ENCODE results near the gene TCHP.
"Not testable (repeated sequence)": the region's sequence is repeated elsewhere in the genome, so short reads cannot be mapped to it uniquely, and the experiment has no call there.

The TCHP gene

DNA sequence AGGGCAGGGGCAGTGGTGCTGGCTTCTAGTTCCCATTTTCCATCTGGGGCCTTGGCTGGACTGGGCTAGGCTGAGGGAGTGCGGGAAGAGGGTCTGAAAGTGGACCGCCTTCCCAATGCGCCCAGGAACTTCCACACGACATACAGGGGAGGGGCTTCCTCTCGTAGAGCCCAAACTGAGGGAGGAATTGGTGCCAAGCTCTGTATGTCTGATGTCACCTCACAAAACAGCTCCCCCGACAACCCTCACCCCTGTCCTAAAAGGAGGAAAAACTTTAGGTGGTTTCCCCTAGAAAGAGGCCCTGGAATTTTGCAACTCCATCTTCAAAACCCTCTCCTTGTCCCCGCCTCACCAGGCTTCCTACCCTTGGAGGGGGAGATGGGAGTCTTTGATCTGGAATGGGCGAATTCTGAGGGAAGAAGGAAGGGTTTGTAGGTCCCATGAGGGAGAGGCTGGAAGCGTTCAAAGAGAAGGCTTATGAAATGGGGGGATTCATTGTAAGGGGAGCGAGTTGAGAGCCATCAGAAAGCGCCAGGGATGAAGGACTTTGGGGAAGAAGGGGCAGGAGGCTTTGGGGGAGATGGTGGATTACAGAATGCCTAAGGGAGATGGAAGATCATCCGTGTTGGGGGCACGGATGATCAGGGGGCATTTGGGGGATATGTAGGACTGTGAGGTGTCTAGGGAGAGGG lies 20.6 kb upstream of the TCHP start:
- no peak for DNase-seq

DNA sequence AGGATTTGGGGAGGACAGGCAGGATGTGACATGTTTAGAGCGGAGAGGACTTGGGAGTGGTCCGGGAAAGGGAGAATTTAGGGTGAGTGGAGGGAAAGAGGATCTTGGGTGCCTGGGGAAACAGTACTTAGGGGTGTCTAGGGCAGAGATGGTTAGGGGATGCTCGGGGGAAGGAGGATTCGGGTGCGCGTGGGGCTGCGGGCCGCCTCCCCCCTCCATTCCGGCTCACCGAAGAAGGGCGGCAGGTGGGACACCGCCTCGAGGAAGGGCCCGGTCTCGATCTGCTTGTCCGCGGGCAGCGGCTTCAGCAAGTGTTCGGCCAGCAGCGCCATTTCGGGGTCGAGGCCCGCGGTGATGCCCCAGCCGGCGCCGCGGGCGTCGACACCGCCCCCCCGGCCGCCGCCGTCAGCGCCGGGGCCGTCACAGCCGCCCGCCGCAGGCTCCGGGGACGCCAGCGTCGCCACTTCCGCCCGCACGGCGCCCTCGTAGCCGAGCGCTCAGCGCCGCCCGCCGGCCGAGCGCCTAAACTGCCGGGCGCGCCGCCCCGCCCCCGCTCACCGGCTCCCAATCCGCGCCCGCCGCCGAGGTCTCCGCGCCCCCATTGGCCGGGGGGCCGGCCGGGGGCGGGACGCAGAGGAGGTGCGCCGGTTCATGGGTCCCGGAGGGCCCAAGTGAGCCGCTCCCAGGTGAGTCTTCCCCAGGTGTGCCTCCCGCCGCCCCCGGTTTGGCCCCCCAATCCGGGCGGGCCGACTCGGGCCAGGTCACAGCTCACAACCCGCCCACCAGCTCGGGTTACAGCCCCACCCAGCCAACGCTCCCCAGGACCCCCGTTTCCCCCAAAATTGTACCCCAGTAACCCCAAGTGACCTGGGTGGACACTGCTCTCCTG lies 19.8 kb upstream of the TCHP start, which contains the start of gene GLTP:
GLTP (minus strand) TSS at position 499 of the 889 bp plus-strand sequence; CDS start at position 332, 167 bp downstream.
- DNase-seq = peak; percentile 93

DNA sequence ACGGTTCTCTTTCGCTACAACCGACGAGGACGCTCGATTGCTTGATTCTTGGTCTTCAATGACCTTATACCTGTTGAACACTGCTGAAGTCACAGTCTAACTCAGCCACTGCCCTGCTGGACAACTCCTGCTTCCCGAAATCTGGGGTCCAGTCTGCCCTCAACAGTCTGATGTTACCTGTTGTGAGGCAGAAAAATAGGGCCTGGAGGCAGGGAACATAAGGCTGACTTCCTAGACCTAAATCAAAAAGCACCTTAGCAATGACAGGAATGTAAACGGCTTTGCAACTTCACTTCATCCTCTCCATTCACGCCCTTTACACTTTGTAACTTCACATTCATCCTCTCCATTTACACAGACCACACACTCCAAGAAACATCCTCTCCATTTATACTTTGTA lies 19.1 kb upstream of the TCHP start:
- no peak for DNase-seq

DNA sequence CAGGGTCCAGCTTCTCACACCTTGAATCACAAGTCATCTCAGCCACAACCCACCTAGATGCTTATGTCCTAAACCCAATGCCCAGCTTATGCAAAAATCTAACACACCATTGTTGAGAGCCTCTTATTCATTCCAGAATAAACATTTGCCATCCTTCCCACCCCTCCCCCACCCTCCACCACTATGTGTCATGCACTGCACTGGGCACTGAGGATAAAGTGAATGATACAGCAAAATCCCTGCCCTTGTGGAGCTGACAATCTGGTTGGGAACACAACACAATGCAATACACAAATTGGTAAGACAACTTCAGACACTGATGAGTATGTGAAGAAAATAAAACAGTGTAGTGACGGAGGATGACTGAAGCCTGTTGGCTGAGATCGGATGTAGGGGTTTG lies 18.3 kb upstream of the TCHP start:
- no peak for DNase-seq

DNA sequence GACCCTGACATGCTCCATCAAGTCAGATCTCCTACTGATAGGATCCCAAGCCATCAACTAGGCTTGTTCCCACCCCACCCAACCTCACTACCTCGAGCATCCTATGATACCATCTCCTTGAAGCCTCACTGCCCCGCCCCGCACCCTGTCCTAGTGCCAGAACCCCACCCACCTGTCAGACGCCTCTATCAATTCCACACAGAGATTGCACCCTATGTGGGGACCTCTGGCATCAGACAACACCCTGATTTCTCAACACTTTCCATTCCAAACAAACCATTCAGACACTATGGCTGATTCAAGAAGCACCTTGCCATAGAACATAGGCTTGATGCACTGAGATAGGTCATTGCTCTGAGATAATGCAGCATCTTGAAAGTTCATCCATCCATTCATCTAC lies 16.6 kb upstream of the TCHP start:
- no peak for DNase-seq

DNA sequence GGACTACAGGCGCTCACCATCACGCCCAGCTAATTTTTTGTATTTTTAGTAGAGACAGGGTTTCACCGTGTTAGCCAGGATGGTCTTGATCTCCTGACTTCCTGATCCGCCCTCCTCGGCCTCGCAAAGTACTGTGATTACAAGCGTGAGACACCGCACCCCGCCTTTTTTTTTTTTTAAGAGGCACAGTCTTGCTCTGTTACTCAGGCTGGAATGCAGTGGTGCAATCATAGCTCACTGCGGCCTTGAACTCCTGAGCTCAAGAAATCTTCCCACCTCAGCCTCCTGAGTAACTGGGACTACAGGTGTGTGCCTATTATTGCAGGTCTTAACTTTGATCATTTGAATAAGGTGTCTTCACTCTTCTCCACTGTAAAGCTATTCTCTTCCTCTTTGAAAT lies 14.5 kb upstream of the TCHP start:
- no peak for DNase-seq

DNA sequence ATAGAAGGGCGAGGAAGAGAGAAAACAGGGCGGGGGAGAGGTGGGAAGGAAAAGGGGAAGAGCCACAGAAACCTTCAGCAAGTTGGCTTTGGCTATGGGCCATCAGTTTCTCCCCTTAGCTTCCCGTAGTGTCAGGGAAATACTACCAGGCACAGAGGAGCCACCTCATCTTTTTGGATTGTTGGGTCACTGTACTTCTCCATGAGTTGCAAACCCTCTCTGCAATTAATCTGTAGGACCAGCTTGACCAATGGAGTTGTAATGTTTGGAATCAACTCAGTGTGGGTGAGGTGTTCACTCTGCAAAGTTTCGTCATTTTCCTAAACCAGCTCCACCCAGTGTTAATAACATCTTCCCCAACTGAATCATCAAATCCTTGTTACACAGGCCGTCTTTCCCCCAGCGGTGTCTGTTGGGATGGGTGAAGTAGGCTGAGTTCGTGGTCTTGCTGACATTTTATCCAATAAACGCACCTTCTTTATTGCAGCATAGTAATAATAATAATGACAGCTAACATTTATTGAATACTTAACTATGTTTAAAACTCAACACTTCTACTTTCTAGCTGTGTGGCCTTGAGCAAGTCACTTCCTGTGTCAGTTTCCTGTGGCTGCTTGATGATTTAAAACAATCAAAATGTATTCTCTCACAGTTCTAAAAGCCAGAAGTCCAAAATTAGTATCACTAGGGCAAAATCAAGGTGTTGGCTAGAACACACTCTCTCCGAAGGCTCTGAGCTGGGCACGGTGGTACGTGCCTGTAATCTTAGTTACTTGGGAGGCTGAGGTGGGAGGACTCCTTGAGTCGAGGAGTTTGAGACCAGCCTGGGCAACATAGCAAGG lies 11.7 kb upstream of the TCHP start:
- DNase-seq = peak; percentile 77

DNA sequence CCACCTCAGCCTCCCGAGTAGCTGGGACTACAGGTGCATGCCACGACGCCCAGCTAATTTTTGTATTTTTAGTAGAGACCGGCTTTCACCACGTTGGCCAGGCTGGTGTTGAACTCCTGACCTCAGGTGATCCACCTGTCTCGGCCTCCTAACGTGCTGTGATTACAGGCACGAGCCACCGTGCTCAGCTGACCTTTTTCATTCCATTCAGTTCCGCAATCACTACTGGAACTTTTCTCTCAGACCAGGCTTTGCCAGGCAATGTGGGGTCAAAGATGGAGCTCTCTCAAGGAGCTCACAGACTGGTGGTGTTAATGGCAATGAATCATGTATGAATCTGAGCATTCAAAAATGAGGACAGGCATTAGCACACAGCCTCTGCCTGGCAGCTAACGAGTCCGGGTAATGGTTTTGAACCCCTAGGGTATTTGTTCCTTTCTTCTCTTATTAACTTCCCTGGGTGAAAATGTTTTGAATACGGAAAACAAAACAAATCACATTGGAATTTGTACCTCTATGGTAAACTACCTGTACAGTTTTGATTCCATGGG lies 9.4 kb upstream of the TCHP start:
- no peak for DNase-seq

DNA sequence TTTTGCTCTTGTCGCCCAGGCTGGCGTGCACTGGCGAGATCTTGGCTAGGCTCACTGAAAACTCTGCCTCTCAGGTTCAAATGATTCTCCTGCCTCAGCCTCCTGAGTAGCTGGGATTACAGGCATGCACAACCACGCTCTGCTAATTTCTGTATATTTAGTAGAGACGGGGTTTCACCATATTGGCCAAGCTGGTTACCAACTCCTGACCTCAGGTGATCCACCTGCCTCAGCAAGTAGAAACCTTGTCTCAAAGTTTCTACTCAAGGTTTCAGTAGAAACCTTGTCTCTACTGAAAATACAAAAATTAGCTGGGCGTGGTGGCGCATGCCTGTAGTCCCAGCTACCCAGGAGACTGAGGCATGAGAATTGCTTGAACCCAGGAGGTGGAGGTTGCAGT lies 8.3 kb upstream of the TCHP start:
- not testable (repeated sequence) for DNase-seq

DNA sequence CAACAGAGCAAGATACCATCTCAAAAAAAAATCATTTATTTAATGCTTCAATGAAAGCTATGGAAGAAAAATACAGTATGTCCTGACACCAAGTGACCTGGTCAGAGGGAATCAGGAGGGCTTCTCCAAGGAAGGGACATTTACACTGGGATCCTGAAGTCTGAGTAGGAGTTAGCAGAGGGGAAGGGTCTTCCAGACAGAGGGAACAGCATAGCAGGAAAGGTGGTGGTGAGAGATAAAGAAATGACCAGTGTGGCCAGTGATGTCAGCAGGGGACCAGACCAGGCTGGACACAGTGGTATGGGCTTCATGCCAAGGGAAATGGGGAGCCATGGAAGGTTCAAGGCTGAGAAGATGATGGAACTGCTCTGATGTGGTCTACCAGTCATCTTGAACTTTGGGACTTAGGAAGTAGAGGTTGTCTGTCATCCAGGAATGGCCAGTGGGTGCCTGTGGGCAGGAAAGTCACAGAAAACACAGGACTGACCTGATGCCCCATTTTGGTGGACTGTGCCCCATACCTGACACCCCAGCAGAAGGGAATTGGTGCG lies 7.8 kb upstream of the TCHP start:
- no peak for DNase-seq

DNA sequence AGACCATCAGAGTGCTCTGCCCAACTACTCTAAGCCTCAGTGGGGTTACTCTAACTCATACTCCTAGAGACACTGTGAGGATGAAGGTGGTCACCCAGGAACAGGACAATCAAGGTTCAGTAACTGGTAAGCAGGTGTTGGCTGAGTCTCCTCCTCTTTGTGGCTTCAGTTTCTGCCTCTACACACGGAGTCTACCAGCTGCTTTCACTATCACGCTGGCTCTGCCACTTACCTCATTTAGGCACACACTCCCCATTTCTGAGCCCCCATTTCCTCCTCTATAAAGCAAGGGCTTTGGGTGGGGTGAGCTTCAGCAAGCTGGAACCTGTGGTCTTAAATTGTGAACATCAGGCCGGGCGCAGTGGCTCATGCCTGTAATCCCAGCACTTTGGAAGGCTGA lies 7.3 kb upstream of the TCHP start:
- DNase-seq = peak; percentile 35

DNA sequence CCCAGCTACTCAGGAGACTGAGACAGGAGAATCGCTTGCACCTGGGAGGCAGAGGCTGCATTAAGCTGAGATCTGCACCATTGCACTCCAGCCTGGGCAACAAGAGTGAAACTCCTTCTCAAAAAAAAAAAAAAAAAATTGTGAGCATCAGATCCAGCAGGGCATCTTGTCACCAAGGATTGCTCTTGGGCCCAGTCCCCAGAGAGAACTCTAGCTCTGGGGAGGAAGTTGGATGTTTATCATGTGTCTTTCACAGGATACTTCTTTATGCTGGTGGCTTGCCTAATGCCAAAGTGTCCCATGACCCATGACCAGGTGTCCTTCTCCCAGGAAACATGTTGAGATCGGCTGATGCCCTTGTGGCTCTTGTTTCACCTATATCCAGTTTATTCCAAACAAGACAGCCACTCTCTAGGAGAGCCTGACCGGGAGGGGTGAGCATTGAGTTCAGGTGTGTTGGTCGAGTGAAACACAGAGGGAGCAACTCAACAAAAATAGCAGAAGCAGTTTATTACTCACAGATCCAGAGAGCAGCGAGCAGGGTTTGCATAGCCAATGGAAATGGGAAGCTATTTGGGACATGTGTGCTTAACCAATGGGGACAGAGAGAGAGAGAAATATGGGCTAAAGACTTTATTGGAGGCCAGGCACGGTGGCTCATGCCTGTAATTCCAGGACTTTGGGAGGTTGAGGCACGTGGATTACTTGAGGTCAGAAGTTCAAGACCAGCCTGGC lies 6.6 kb upstream of the TCHP start:
- no peak for DNase-seq

DNA sequence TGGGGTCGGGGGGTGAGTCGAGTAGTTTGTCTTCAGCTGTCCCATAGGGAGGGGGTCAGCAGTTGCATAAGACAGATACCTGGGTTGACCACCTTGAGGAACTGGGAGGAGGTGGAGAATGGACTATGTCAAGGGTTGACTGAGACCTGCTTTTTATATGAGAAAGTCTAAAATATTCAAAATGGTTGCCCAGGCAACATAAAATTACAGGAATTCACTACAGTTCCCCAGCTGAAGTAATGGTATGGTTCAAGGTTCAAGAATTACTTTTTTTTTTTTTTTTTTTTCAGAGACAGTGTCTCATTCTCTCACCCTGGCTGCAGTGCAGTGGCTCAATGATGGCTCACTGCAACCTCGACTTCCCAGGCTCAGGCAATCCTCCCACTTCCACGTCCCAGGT lies 5.1 kb upstream of the TCHP start:
- DNase-seq = no peak

DNA sequence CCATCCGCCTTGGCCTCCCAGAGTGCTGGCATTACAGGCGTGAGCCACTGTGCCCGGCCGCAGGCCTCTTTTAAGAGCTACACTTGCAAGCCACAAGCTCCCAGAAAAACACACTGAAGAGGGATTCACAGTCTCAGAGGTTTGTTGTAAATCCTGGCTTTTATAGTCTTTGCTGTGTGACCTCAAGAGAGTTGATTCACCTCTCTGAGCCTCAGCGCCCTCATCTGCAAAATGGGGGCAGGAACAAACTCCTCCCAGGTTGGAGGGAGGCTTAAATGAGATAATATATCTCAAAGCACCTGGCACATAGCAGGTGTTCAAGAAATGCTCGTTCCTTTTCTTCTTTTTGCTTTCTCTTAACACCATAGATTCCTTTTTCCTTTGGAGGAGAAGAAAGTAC lies 3.9 kb upstream of the TCHP start:
- no peak for DNase-seq

DNA sequence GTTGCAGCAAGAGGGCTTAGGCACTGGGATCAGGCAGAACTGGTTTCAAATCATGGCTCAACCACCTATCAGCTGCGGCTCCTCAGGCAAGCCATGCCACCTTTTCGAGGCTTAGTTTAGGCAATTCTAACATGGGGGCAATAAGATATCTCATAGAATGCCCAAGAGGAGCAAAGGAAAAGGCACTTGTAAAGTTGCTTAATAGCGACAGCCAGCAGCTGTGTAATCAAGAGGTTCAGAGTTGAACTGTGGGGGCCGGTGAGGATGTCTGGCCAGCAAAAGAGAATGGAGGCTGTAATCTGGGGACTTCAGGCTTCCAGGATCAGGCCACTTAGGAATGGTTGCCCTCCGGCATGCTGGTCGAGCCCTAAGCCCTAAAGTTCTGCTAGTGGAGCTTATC lies 3.0 kb upstream of the TCHP start:
- no peak for DNase-seq

DNA sequence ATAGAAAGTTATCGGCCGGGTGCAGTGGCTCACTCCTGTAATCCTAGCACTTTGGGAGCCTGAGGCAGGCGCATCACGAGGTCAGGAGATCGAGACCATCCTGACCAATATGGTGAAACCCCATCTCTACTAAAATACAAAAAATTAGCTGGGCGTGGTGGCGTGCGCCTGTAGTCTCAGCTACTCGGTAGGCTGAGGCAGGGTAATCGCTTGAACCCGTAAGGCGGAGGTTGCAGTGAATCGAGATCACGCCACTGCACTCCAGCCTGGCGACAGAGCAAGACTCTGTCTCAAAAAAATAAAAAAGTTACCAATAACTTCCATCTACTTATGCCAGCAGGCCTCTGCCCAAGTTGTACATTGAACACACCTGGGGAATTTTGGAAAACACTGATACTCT lies 729 bp upstream of the TCHP start:
- not testable (repeated sequence) for DNase-seq

DNA sequence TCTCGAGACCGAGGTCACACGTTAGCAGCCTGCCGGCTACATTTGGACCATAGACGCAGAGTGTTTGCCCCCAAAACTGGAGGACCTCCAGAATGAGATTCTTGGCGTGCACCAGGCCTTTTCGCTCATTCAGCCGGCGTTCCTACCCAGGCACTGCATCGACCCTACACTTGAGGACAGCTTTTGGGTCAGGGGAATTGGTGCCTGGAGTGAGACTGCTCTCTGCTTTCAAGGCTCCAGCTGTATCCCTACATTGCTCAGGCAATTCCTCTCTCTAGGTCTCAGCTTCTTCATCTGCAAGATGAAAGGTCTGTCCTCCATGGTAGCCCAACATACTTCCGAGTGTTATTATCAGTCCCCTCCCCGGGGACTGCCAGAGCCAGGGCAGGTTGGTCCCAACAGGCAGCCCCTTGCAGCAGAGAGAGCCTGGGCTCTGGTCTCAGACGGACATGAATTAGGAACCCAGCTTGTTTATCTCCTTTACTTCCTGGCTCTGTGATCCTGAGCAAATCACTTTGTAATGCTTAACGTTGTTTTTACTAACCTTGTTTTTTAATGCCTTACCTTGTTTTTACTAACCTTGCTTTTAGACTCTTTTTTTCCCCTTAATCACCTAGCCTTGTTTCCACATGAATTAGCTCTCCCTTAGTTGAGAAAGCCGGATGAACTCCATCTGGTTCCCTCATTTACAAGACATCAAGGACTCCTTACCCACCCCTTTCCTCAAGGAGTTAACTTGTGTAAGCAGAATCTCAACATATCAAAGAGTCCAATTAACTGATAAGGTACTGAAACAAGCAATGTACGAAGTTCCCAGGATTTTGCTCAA lies 892 bp downstream of the TCHP start:
- DNase-seq = peak; percentile 27

DNA sequence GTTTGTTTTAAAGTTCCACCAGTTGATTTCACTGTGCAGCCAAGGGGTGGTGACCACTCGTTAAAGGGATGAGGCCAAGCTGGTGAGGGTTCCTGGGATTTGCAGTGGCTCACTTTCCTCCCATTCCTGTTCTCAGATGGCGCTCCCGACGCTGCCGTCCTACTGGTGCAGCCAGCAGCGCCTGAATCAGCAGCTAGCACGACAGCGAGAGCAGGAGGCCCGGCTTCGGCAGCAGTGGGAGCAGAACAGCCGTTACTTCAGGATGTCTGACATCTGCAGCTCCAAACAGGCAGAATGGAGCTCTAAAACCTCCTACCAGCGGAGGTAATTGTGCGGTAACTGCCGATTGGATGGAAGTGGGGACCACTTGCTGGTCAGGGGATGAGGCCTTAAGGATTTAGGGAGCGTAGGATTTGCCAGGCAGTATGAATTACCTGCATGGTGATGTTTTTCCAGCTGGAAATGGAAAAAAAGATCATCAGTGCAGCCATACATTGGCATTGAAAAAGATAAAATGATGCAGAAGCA lies 2.9 kb downstream of the TCHP start:
- no peak for DNase-seq

DNA sequence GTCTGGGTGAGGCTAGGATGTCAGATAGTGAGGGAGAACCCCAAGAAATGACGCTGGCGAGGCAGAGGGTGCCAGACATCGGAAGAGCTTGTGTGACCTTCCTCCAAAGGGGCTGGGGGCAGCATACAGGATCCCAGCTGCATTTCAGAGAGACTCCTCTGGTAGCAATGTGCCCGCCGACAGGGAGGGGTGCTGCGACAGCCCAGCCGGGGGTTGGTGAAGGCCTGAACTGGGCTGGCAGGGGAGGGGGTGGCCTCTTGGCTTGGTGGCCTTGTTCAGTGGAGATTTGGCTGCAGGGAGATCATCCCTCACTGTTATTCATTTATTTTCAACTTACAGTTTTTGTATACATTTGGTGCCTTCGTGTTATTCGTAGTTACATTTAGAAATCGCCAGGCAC lies 5.2 kb downstream of the TCHP start:
- no peak for DNase-seq

DNA sequence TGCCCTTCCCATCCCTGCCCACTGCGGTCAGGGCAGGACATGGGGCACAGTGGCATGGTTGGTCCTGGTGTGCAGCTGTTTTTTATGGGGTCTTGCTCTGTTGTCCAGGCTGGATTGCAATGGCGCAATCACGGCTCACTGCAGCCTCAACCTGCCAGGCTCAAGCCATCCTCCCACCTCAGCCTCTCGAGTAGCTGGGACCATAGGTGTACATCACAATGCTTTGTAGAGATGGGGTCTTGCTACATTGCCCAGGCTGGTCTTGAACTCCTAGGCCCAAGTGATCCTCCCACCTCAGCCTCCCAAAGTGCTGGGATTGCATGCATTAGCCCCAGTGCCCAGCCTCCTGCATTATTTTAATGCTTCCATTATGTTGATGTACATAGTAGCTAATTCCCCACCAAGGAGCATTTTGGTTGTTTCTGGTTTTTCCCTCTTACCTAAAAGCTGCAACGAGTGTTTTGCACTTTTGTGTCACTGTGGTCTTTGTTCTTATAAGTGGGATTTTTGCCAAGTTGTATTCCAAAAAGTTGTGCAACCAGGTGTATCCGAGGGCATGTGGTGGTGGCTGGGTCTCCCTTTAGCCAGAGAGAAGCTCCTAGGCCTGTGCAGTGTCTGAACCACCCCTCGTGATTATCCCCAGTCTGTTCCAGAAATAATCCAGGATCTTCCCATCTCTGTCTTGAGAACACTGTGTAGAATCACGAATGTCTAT lies 10.3 kb downstream of the TCHP start:
- no peak for DNase-seq

All from activated CD4-positive, alpha-beta T cell treated with anti-CD3 and anti-CD28 coated beads, Interleukin-2, Interleukin-6, amounts not matched to agents 100 ng/mL and 50 ng/mL, durations not matched to agents 16 hours and 8 hours (primary cell).